Small intestine (tissue), 7 donors: Measurements from ENCODE around the gene TLL1. TPM values are rescaled to one million over a fixed set of nuclear protein-coding genes. Genes with fewer than 3 reads are reported as not detected.

ENCODE experiments used
- DNase-seq, 2 donors: peaks; one replicate each; pipeline versions ENCODE4 v3.0.0 to v3.0.0-alpha.2; 2013
- FAIRE-seq: peaks from 2 replicates; lab custom pipeline; 2012; peaks lifted over from hg19 to GRCh38; lab: Jason Lieb, UNC
- H3K27ac ChIP-seq, 3 donors: one replicate each; pipeline ENCODE4 v1.5.1; 2013; ENCODE audit warnings: low read length in 2 of 3, mild to moderate bottlenecking in 2 of 3, control low read depth in 1 of 3, inconsistent platforms in 1 of 3, low read depth in 1 of 3, moderate library complexity in 1 of 3
- H3K27me3 ChIP-seq, 3 donors: one replicate each; pipeline ENCODE4 v1.6.1; 2013; ENCODE audit warnings: low read length in 3 of 3, inconsistent platforms in 1 of 3; ENCODE audit not compliant: control insufficient read depth in 3 of 3, insufficient read depth in 3 of 3
- H3K36me3 ChIP-seq, 3 donors: one replicate each; pipeline ENCODE4 v1.6.1; 2013; ENCODE audit warnings: low read length in 3 of 3, inconsistent platforms in 1 of 3, low read depth in 1 of 3, mild to moderate bottlenecking in 1 of 3, moderate library complexity in 1 of 3; ENCODE audit not compliant: control insufficient read depth in 3 of 3, insufficient read depth in 2 of 3
- H3K4me1 ChIP-seq, 3 donors: one replicate each; pipeline ENCODE4 v1.6.1; 2013; ENCODE audit warnings: low read length in 2 of 3, inconsistent platforms in 1 of 3, low read depth in 1 of 3, mild to moderate bottlenecking in 1 of 3, moderate library complexity in 1 of 3; ENCODE audit not compliant: control insufficient read depth in 3 of 3, insufficient read depth in 2 of 3
- H3K4me3 ChIP-seq, 3 donors: one replicate each; pipeline ENCODE4 v1.5.1; 2013; ENCODE audit warnings: low read length in 3 of 3, control low read depth in 1 of 3, inconsistent platforms in 1 of 3, low read depth in 1 of 3, mild to moderate bottlenecking in 1 of 3, moderate library complexity in 1 of 3
- H3K9me3 ChIP-seq, 2 donors: one replicate each; pipeline ENCODE4 v1.6.1; 2013; ENCODE audit warnings: low read depth in 1 of 2, low read length in 1 of 2; ENCODE audit not compliant: control insufficient read depth in 2 of 2, insufficient read depth in 1 of 2
- WGBS, 3 donors: extraction: QIAGEN DNeasy Blood & Tissue Kit; methylation state at CpG; one replicate each; pipeline ENCODE4 v1.1.7; 2013; 5-methylcytosine and 5-hydroxymethylcytosine counted together
- polyA plus RNA-seq, 4 donors: library from polyadenylated mRNA; stranded (reverse) in 3 of 4; unstranded in 1 of 4; fragments of 200-250 nt in 3 of 4; fragments of 120-200 nt in 1 of 4; gene quantifications; one replicate each; pipeline versions ENCODE4 v1.2.1 to v1.2.3, GENCODE V29; 2013
- donor health status: healthy with polysubstance abuse.
- donor health status: control.
- donor health status: control.
- donor health status: Bipolar disorder and iron deficiency.
- donor health status: healthy.

The TLL1 gene
- polyA plus RNA-seq, 4 donors, result 1.6 to 3.2 (median 1.9) TPM

DNA sequence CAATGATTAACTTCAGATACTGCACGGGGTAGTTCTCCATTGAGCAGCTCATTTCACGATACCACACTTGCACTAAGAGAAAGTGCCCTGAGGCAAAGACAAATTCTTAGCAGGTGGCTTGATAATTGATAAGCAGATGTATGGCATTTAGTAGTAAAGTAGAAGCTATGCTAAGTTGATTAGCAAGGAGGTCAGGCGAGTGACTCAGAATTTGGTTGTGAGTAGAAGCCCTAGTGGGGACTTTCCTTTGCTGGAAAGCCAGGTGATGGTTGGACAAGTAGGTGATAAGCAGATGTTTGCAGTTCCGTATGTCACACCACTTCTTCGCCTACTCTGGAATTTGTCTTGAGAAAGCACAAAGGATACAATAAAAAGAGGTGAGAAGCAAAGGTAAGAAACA lies 58.7 kb downstream of the TLL1 start:
- Histone ChIP-seq H3K36me3 (no peaks in the 10 kb centered on the region), H3K27ac (no peak overlapping the region), H3K4me1 (no peaks in the 10 kb centered on the region), H3K4me3 (no peak overlapping the region), H3K9me3 (no peaks in the 10 kb centered on the region), H3K27me3 (no peaks in the 10 kb centered on the region)
- no peak for DNase-seq
- FAIRE-seq, result no peak
- WGBS, 3 donors, result 77 to 88% (median 88%) methylated on average over 5 of the region's 5 CpGs

DNA sequence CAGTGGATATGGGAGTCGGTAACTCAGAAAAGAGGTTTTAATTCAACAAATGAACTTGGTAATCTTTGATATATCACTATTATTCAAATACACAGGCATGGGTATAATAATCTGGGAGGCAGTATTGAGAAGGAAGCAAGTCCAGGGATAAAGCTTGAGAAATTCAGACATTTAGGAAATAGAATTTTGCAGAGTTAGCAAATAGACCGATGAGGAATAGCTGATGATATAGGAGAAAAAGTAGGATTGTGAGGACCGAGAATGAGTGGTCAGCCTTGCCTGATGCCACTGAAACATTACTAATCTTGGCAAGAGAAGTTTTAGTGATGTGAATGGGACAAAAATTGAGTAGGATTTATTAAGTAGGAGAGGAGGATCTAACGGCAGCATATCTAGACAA lies 71.9 kb downstream of the TLL1 start:
- H3K4me1 ChIP-seq, result no peaks in the 10 kb centered on the region
- H3K36me3 ChIP-seq, result no peaks in the 10 kb centered on the region
- WGBS, 3 donors, result 84 to 88% (median 84%) methylated on average over 4 of the region's 4 CpGs
- no peak for FAIRE-seq
- no peak overlapping the region for H3K4me3 ChIP-seq
- no peaks in the 10 kb centered on the region for H3K27me3 ChIP-seq
- H3K27ac ChIP-seq, result no peak overlapping the region
- no peaks in the 10 kb centered on the region for H3K9me3 ChIP-seq
- no peak for DNase-seq

DNA sequence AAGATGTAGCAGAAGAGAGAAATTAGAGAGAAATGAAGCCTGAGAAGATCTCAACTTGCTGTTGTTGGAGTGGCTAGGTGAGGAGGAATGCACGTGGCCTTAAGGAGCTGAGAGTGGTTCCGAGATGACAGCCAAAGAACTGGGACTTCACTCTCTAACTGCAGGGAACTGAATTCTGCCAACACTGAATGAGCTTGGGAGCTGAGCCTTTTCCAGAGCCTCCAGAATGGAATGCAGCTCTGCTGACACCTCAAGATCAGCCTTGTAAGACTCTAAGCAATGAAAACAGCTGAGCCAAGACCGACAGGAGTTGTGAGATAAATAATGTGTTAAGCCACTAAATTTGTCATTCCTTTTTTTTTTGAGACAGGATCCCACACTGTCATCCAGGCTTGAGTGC lies 73.0 kb downstream of the TLL1 start:
- H3K27me3 ChIP-seq, result no peaks in the 10 kb centered on the region
- WGBS, 3 donors, result 81 to 96% (median 89%) methylated on average over 3 of the region's 3 CpGs
- no peaks in the 10 kb centered on the region for H3K36me3 ChIP-seq
- no peaks in the 10 kb centered on the region for H3K9me3 ChIP-seq
- H3K4me1 ChIP-seq, result no peaks in the 10 kb centered on the region
- no peak for DNase-seq
- no peak for FAIRE-seq
- no peak overlapping the region for H3K4me3 ChIP-seq
- H3K27ac ChIP-seq, result no peak overlapping the region

DNA sequence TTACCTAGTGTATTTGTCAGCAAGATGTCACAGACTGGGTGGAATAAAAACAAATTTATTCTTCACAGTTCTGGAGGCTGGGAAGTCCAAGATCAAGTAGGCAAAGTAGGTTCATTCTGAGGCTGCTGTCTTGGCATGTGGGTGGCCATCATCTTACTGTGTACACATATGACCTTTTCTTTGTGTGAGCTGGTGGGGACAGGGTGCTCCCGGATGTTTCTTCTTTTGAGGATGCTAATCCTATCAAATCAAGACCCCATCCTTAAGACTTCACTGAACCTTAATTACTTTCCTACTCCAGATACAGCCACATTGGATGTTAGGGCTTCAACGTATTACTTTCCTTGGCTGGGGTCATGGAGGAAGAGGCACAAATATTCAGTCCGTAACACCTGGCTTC lies 74.0 kb downstream of the TLL1 start:
- no peak for DNase-seq
- Histone ChIP-seq H3K36me3 (no peaks in the 10 kb centered on the region), H3K27me3 (no peaks in the 10 kb centered on the region), H3K27ac (no peak overlapping the region), H3K4me3 (no peak overlapping the region), H3K4me1 (no peaks in the 10 kb centered on the region), H3K9me3 (no peaks in the 10 kb centered on the region)
- WGBS, 3 donors, result 94 to 97% (median 95%) methylated on average over 3 of the region's 3 CpGs
- FAIRE-seq, result no peak

DNA sequence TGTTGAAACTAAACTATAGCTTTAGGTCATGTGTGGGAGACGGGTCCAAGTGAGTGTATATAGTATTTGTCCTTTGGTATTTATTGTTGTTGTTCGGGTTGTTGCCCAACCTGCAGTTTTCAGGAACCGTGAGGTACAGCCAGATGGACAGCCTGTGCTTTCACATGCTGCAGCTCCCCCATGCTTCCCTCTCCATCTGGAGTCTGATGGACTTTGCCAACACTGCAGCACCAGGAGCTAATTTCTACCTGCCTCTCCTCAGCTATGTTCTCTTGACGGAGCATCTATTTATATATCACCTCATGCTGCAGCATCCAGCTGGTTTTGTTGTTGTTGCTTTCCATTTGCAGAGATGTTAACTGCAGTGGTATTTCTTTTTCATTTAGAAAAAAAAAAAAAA lies 80.1 kb downstream of the TLL1 start:
- no peak overlapping the region for H3K27ac ChIP-seq
- H3K4me3 ChIP-seq, result no peak overlapping the region
- WGBS, 3 donors, result 79 to 83% (median 83%) methylated on average over 4 of the region's 4 CpGs
- no peaks in the 10 kb centered on the region for H3K27me3 ChIP-seq
- no peaks in the 10 kb centered on the region for H3K9me3 ChIP-seq
- FAIRE-seq (no peak), DNase-seq (no peak)
- no peaks in the 10 kb centered on the region for H3K36me3 ChIP-seq
- H3K4me1 ChIP-seq, result no peaks in the 10 kb centered on the region

DNA sequence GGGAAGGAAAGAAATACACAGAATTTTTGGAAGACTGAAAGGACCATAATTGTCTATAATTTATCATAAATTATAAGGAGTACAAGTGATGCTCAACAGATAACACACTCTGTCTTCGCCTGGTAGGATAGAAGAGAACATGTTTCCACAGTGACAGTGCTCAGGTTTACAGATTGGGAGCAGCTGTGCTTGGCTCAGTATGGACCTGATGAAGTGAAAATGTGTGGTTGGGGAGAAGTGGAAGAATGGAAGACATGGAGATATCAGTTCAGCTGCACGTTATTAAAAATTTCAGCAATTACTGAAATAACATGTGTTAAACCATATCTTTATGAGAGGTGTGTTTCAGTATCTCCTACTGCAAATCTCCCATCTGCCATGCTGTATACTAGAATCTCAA lies 90.6 kb downstream of the TLL1 start:
- H3K36me3 ChIP-seq, result no peaks in the 10 kb centered on the region
- no peaks in the 10 kb centered on the region for H3K4me1 ChIP-seq
- H3K4me3 ChIP-seq, result no peak overlapping the region
- no peak overlapping the region for H3K27ac ChIP-seq
- H3K27me3 ChIP-seq, result no peaks in the 10 kb centered on the region
- no peak for FAIRE-seq
- no peak for DNase-seq
- H3K9me3 ChIP-seq, result peaks cover 0 to 14% of the 10 kb centered on the region in 2 donors
- 83 to 92% (median 88%) methylated on average over 2 of the region's 2 CpGs for WGBS, 3 donors

DNA sequence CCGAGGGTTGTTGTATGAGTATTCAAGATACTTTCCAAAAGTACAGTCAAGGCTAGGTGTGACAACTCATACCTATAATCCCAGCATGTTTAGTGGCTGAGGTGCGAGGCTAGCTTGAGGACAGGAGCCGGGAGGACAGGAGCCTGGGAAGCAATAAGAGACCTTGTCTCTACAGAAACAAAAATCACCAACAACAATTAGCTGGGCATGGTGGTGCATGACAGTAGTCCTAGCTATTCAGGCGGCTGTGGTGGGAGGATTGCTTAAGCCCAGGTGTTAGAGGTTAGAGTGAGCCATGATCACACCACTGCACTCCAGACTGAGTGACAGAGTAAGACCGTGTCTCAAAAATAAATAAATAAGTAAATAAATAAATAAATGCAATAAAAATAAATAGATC lies 91.6 kb downstream of the TLL1 start:
- FAIRE-seq (no peak), DNase-seq (no peak)
- H3K27ac ChIP-seq, result no peak overlapping the region
- no peaks in the 10 kb centered on the region for H3K4me1 ChIP-seq
- H3K36me3 ChIP-seq, result no peaks in the 10 kb centered on the region
- peaks cover 0 to 14% of the 10 kb centered on the region in 2 donors for H3K9me3 ChIP-seq
- H3K27me3 ChIP-seq, result no peaks in the 10 kb centered on the region
- no peak overlapping the region for H3K4me3 ChIP-seq
- WGBS, 3 donors, result 88 to 94% (median 92%) methylated on average over 5 of the region's 5 CpGs

DNA sequence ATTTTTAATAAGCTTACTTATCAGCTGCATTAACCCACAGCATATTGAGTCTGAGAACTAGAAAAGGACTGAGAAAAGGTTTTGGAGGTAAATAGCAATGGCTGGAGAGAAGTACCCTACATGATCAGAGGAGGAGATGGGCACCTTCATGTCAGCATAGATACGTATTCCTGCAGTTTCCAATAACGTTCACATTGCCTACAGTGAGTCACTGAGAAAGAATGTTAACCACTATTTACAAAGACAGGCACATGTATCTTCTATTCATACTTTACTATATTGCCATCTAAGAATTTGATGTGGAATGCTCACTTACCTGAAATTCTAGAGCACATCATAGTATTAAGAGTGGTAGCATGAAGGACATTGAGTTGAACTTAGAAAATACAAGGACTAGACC lies 92.5 kb downstream of the TLL1 start:
- no peak overlapping the region for H3K27ac ChIP-seq
- H3K27me3 ChIP-seq, result no peaks in the 10 kb centered on the region
- WGBS, 3 donors, result 81 to 89% (median 84%) methylated on average over 2 of the region's 2 CpGs
- H3K4me3 ChIP-seq, result no peak overlapping the region
- no peak for FAIRE-seq
- H3K4me1 ChIP-seq, result no peaks in the 10 kb centered on the region
- no peaks in the 10 kb centered on the region for H3K36me3 ChIP-seq
- no peak for DNase-seq
- peaks cover 0 to 14% of the 10 kb centered on the region in 2 donors for H3K9me3 ChIP-seq

DNA sequence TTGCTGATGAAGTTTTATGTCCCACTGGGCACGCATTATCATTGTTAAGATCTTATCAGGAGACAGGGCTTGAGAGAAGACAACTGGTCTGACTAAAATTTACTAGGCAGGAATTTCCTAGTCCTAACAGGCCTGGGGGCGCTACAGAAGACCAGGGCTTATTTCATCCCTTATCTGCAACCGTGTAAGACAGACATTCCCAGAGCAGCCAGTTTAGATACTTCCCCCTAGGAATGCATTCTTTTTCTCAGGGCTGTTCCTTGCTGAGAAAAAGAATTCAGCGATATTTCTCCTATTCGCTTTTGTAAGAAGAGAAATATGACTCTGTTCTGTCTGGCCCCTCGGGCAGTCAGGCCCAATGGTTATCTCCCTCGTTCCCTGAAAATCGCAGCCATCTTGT lies 93.8 kb downstream of the TLL1 start:
- no peak overlapping the region for H3K27ac ChIP-seq
- no peaks in the 10 kb centered on the region for H3K27me3 ChIP-seq
- H3K36me3 ChIP-seq, result no peaks in the 10 kb centered on the region
- FAIRE-seq (no peak), DNase-seq (no peak)
- H3K4me1 ChIP-seq, result peaks cover 0 to 2% (median 0%) of the 10 kb centered on the region in 3 donors
- 91 to 94% (median 92%) methylated on average over 8 of the region's 8 CpGs for WGBS, 3 donors
- H3K4me3 ChIP-seq, result no peak overlapping the region
- peaks cover 0 to 14% of the 10 kb centered on the region in 2 donors for H3K9me3 ChIP-seq
